CD14-positive monocyte (primary cell): Measurements from ENCODE around the gene DOCK8. TPM values are rescaled to one million over a fixed set of nuclear protein-coding genes. Genes with fewer than 3 reads are reported as not detected.

Experiments used
- DNase-seq, 3 donors: peaks; one replicate each; pipeline ENCODE4 v3.0.0-alpha.2; 2011 to 2022
- H2AFZ ChIP-seq: 2 replicates; pipeline ENCODE4 v1.6.0; 2012; ENCODE audit warnings: mild to moderate bottlenecking, low read depth, low read length, inconsistent platforms; ENCODE audit not compliant: insufficient read depth, poor library complexity, severe bottlenecking
- H3K27ac ChIP-seq, 2 donors: 1 replicate in 1 of 2; 2 replicates in 1 of 2; pipeline ENCODE4 v1.5.1; 2012 to 2013; ENCODE audit warnings: low read length in 2 of 2, control low read depth in 1 of 2, inconsistent platforms in 1 of 2, low read depth in 1 of 2, mild to moderate bottlenecking in 1 of 2
- H3K27me3 ChIP-seq, 2 donors: one replicate each; pipeline versions ENCODE4 v1.6.0 to v1.6.1; 2011 to 2013; ENCODE audit warnings: low read length in 2 of 2; ENCODE audit not compliant: control insufficient read depth in 2 of 2, insufficient read depth in 2 of 2
- H3K36me3 ChIP-seq, 2 donors: replicated peaks in 1 of 2; 1 replicate in 1 of 2; 2 replicates in 1 of 2; pipeline versions ENCODE4 v1.5.1 to v1.6.1; 2012 to 2013; ENCODE audit warnings: low read length in 2 of 2, control low read depth in 1 of 2, inconsistent platforms in 1 of 2, mild to moderate bottlenecking in 1 of 2; ENCODE audit not compliant: insufficient read depth in 2 of 2, control insufficient read depth in 1 of 2
- H3K4me1 ChIP-seq, 2 donors: 1 replicate in 1 of 2; 2 replicates in 1 of 2; pipeline versions ENCODE4 v1.5.1 to v1.6.1; 2012 to 2013; ENCODE audit warnings: low read length in 2 of 2, control low read depth in 1 of 2, inconsistent platforms in 1 of 2, mild to moderate bottlenecking in 1 of 2, moderate library complexity in 1 of 2; ENCODE audit not compliant: insufficient read depth in 2 of 2, control insufficient read depth in 1 of 2
- H3K4me2 ChIP-seq: replicated peaks from 2 replicates; pipeline ENCODE3; 2012; ENCODE audit warnings: low read length, moderate library complexity, mild to moderate bottlenecking; ENCODE audit not compliant: poor library complexity, severe bottlenecking; ENCODE audit errors: extremely low read depth
- H3K4me3 ChIP-seq, 3 experiments: fragments of 200-600 bp in 1 of 3; sonication (generic) in 1 of 3; replicated peaks in 1 of 3; 1 replicate in 2 of 3; 2 replicates in 1 of 3; pipeline ENCODE4 v1.5.1; 2011 to 2013; ENCODE audit warnings: low read length in 3 of 3, mild to moderate bottlenecking in 3 of 3, control low read depth in 2 of 3, low read depth in 2 of 3, inconsistent platforms in 1 of 3, moderate library complexity in 1 of 3
- H3K79me2 ChIP-seq: 2 replicates; pipeline ENCODE4 v1.6.0; 2012; ENCODE audit warnings: mild to moderate bottlenecking, control low read depth, inconsistent platforms, low read length, moderate library complexity; ENCODE audit not compliant: insufficient read depth
- H3K9ac ChIP-seq: 2 replicates; pipeline ENCODE4 v1.6.0; 2017; ENCODE audit warnings: low read length, mild to moderate bottlenecking; ENCODE audit not compliant: insufficient read depth, poor library complexity, severe bottlenecking
- H3K9me3 ChIP-seq, 2 donors: replicated peaks in 1 of 2; 1 replicate in 1 of 2; 2 replicates in 1 of 2; pipeline versions ENCODE4 v1.5.1 to v1.6.1; 2012 to 2013; ENCODE audit warnings: low read length in 2 of 2, control low read depth in 1 of 2; ENCODE audit not compliant: control insufficient read depth in 1 of 2, insufficient read depth in 1 of 2
- H4K20me1 ChIP-seq: 2 replicates; pipeline ENCODE4 v1.6.0; 2012; ENCODE audit warnings: mild to moderate bottlenecking, low read length, control low read depth, moderate library complexity; ENCODE audit not compliant: insufficient read depth
- H3K27ac Mint-ChIP-seq, 7 donors: one replicate each; pipeline ENCODE4 v1.8.0; 2020; ENCODE audit warnings: mild to moderate bottlenecking in 7 of 7, mixed read lengths in 7 of 7, moderate library complexity in 6 of 7, inconsistent platforms in 2 of 7
- H3K27me3 Mint-ChIP-seq, 3 donors: one replicate each; pipeline ENCODE4 v1.8.0; 2021 to 2022; ENCODE audit warnings: low read depth in 3 of 3, mild to moderate bottlenecking in 3 of 3, mixed read lengths in 3 of 3, moderate library complexity in 3 of 3, inconsistent platforms in 1 of 3
- H3K36me3 Mint-ChIP-seq, 2 donors: one replicate each; pipeline ENCODE4 v1.8.0; 2020; ENCODE audit warnings: mixed read lengths in 2 of 2, inconsistent platforms in 1 of 2, mild to moderate bottlenecking in 1 of 2
- H3K4me1 Mint-ChIP-seq: one replicate; pipeline ENCODE4 v1.8.0; 2020; ENCODE audit warnings: mild to moderate bottlenecking, mixed read lengths
- H3K4me3 Mint-ChIP-seq, 2 donors: one replicate each; pipeline ENCODE4 v1.8.0; 2020; ENCODE audit warnings: mild to moderate bottlenecking in 2 of 2, mixed read lengths in 2 of 2, moderate library complexity in 1 of 2
- H3K9me3 Mint-ChIP-seq, 7 donors: one replicate each; pipeline ENCODE4 v1.8.0; 2020 to 2022; ENCODE audit warnings: mixed read lengths in 7 of 7, mild to moderate bottlenecking in 6 of 7, moderate library complexity in 6 of 7, inconsistent platforms in 2 of 7
- CTCF ChIP-seq: fragments of 200-600 bp; IDR thresholded peaks from one replicate; pipeline ENCODE4 v1.8.0; 2022; ENCODE audit warnings: antibody characterized with exemption, mild to moderate bottlenecking
- WGBS: methylation state at CpG from one replicate; pipeline ENCODE4 v1.1.5; 2013; ENCODE audit warnings: missing lambda C conversion rate; ENCODE audit not compliant: insufficient coverage; 5-methylcytosine and 5-hydroxymethylcytosine counted together
- intact Hi-C, 2 donors: fragments of 100-400 bp; cut with micrococcal nuclease; formaldehyde crosslinking; loops; one replicate each; pipeline versions ENCODE4 v1.15.0 to v1.15.1; 2023
- polyA plus RNA-seq, 3 donors: library from polyadenylated mRNA; depleted of rRNA in 1 of 3; unstranded in 2 of 3; stranded (reverse) in 1 of 3; fragments of 300-500 nt in 2 of 3; fragments of >200 nt in 1 of 3; fragmentation: Illumina TruSeq in 2 of 3; gene quantifications; 1 replicate in 2 of 3; 2 replicates in 1 of 3; pipeline ENCODE4 v1.2.3, GENCODE V29; 2012 to 2021

Gene DOCK8
- polyA plus RNA-seq, 3 donors: 46.8 to 100 (median 95.4) TPM

- peak overlapping the region in 1 of 2 donors; percentile 37 for H3K4me3 Mint-ChIP-seq
- Histone ChIP-seq H3K27me3 (no peaks in the 10 kb centered on the region), H3K9ac (peak overlapping the region; percentile 39), H3K36me3 (peaks cover 0 to 11% of the 10 kb centered on the region in 2 donors), H3K27ac (peak overlapping the region; percentile 84 to 99), H3K4me2 (peak overlapping the region; percentile 46), H4K20me1 (peaks cover 25% of the 10 kb centered on the region), H3K9me3 (no peaks in the 10 kb centered on the region), H3K4me1 (peaks cover 76 to 86% of the 10 kb centered on the region in 2 donors), H3K4me3 (peak overlapping the region in 1 of 3 experiments; percentile 18), H2AFZ (no peak overlapping the region), H3K79me2 (peaks cover 88% of the 10 kb centered on the region)
- H3K9me3 Mint-ChIP-seq: peaks cover 0 to 5% (median 3%) of the 10 kb centered on the region in 7 donors
- no peak for TF ChIP-seq CTCF
- WGBS: 0% methylated on average over 1 of the region's 6 CpGs
- H3K27ac Mint-ChIP-seq: peak overlapping the region; percentile 88 to 100 (median 98)
- peak; percentile 72 to 90 (median 79) for DNase-seq
- intact Hi-C loops: no loop called here
- peaks cover 21 to 25% of the 10 kb centered on the region in 2 donors for H3K36me3 Mint-ChIP-seq
- H3K4me1 Mint-ChIP-seq: peaks cover 73% of the 10 kb centered on the region
- H3K27me3 Mint-ChIP-seq: peaks cover 0 to 2% (median 0%) of the 10 kb centered on the region in 3 donors
Observed at GRCh38 chr9:269081-269711, 54.5 kb downstream of the DOCK8 start.

- H2AFZ ChIP-seq: no peak overlapping the region
- intact Hi-C loops: loop anchor here (5.0 kb wide), 1 partner anchor 58 kb away; the partner anchor contains the start of gene DOCK8 (in 2 of the 2)
Observed at GRCh38 chr9:270657-271237, 56.1 kb downstream of the DOCK8 start.

More at GRCh38 chr9:270657-271237, 56.1 kb downstream of the DOCK8 start:
- Histone ChIP-seq H3K4me2 (no peak overlapping the region), H3K27ac (peak overlapping the region; percentile 97 to 99), H3K27me3 (no peaks in the 10 kb centered on the region), H3K79me2 (peaks cover 88% of the 10 kb centered on the region), H3K9ac (no peak overlapping the region), H3K9me3 (no peaks in the 10 kb centered on the region), H3K36me3 (peaks cover 6 to 9% of the 10 kb centered on the region in 2 donors), H3K4me3 (peak overlapping the region in 1 of 3 experiments; percentile 58), H4K20me1 (peaks cover 11% of the 10 kb centered on the region), H3K4me1 (peaks cover 90 to 94% of the 10 kb centered on the region in 2 donors)
- no peak for TF ChIP-seq CTCF
- peaks cover 0 to 5% (median 3%) of the 10 kb centered on the region in 7 donors for H3K9me3 Mint-ChIP-seq
- H3K4me3 Mint-ChIP-seq: no peak overlapping the region
- no peak for DNase-seq
- H3K4me1 Mint-ChIP-seq: peaks cover 82% of the 10 kb centered on the region
- peaks cover 0 to 2% (median 0%) of the 10 kb centered on the region in 3 donors for H3K27me3 Mint-ChIP-seq
- peaks cover 29 to 36% of the 10 kb centered on the region in 2 donors for H3K36me3 Mint-ChIP-seq
- no CpG with 5 or more reads among the region's 2 CpGs for WGBS
- H3K27ac Mint-ChIP-seq: peak overlapping the region; percentile 98 to 100 (median 99)
